ENCODE data around the gene NUCKS1. TPM values are rescaled to one million over a fixed set of nuclear protein-coding genes. Genes with fewer than 3 reads are reported as not detected.
A peak's percentile ranks its signal among the peaks of the same experiment; 100 is the strongest.

NUCKS1 gene
- total and polyA plus RNA-seq, 2 of the 8 experiments (the other 6 are each of a cell fraction or from before 2014, with no cell fraction given): 126 to 461 TPM

DNA sequence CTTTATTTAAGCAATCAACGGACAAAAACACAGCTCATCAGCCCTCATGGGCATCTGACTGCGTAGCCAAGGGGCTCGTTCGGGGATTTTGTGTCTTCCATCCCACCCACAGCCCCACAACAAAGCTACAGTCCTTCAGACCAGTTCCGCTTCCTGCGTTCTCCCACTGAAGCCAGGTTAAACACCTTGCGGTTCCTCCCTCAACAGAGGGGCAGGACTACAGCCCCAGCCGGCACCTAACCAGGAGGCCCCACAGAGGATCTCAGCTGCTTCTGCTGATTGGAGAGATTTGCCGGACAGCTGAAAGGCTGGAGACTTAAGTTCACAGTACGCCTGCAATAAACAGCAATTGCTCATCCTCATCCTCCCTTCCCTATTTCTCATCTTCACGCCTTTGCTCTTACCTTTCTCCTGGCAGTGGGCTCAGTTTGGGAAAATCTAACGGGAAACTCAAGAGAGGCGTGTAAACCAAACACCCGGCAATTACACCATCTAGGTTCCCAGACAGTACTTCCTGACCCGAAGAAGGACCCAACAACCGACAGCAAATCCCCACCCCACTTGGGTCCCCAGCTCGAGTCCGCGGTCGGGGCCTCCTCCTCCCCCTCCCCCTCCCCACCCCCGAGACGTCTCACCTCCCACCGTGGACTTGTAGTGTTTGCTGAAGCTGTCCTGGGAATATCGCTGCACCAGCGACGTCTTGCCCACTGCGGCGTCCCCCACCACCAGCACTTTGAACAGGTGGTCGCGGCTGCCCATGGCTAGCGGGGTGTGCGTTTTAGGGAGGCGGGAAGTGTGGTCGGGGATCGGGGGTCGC lies 24.4 kb upstream of the NUCKS1 start:
- no peak for FAIRE-seq
- WGBS, 2 experiments (ENCODE audit: extremely low coverage in 1 of 2, insufficient coverage in 1 of 2, insufficient read length in 1 of 2, insufficient replicate concordance in 2 of 2, low coverage in 1 of 2, low lambda C conversion rate in 2 of 2, missing lambda C conversion rate in 1 of 2): 16% methylated on average over 28 of the region's 36 CpGs; no CpG with 5 or more reads in 1 of the 2 experiments
- ChIA-PET POLR2A (ENCODE audit: partially characterized antibody) (interaction anchor here (1.1 to 2.5 kb wide), 4 partner anchors 9 to 25 kb away, joined by 4 to 12 read pairs (median 7); no protein-coding TSS in a partner anchor), CTCF (ENCODE audit: partially characterized antibody) (interaction anchor here (0.7 to 1.3 kb wide), 8 partner anchors 9 to 203 kb away, joined by 3 to 5 read pairs (median 3); no protein-coding TSS in a partner anchor)
- H2AFZ ChIP-seq (ENCODE audit: low read length): peak overlapping the region; percentile 73
- H4K20me1 ChIP-seq (replicated peaks in 1 of 2; ENCODE audit: control insufficient read depth in 1 of 2, insufficient read depth in 2 of 2, low read length in 2 of 2): no peaks in the 10 kb centered on the region
- no peak overlapping the region for H3K23ac ChIP-seq (ENCODE audit: insufficient read length)
- peak overlapping the region; percentile 28; the same call in 1 of the 2 replicates for H3K18ac ChIP-seq (ENCODE audit: extremely low read depth, low read length)
- H3K9me3 ChIP-seq (ENCODE audit: insufficient read depth in 2 of 2, low read depth in 1 of 2, low read length in 1 of 2): no peaks in the 10 kb centered on the region
- peak in 1 of 2 experiments; percentile 59 for DNase-seq (ENCODE audit: low read depth in 1 of 2, low spot score in 2 of 2)
- H2BK20ac ChIP-seq (ENCODE audit: low read length): no peak overlapping the region
- H3K4me2 ChIP-seq (ENCODE audit: insufficient read depth in 1 of 2, low read depth in 2 of 2, low read length in 2 of 2): peak overlapping the region; percentile 89 to 90
- H3K4me1 ChIP-seq (replicated peaks in 1 of 4; ENCODE audit: control insufficient read depth in 3 of 4, insufficient read depth in 4 of 4, low read length in 3 of 4): peaks cover 0 to 7% (median 5%) of the 10 kb centered on the region in 4 experiments; a peak in 4 of 7 replicates
- H2BK15ac ChIP-seq (ENCODE audit: low read length): no peak overlapping the region
- H3K9ac ChIP-seq (replicated peaks in 1 of 4; ENCODE audit: extremely low read depth in 1 of 4, low read depth in 3 of 4, low read length in 3 of 4): peak overlapping the region in 1 of 4 experiments; percentile 16; a peak in 2 of 7 replicates
- no peak overlapping the region for H2AK5ac ChIP-seq (ENCODE audit: low read depth, low read length)
- no peak overlapping the region for H3K27ac ChIP-seq (ENCODE audit: low read depth, low read length)
- no peak overlapping the region for H2BK12ac ChIP-seq (ENCODE audit: low read depth, low read length)
- no peak overlapping the region for H3K4ac ChIP-seq (replicated peaks; ENCODE audit: insufficient read length, low read depth, low read length)
- H3K56ac ChIP-seq (replicated peaks; ENCODE audit: insufficient read length, low read depth, low read length): no peak overlapping the region
- H3K36me3 ChIP-seq (ENCODE audit: control insufficient read depth in 2 of 4, insufficient read depth in 4 of 4, low read length in 3 of 4): no peaks in the 10 kb centered on the region
- no peaks in the 10 kb centered on the region for H3K79me2 ChIP-seq (ENCODE audit: control insufficient read depth in 1 of 2, insufficient read depth in 2 of 2, low read length in 2 of 2)
- H3K23me2 ChIP-seq (ENCODE audit: low read depth, low read length): peaks cover 6% of the 10 kb centered on the region
- 0 out of 2 replicates have a peak overlapping the region, but pooled peaks have one; percentile 81 for H4K8ac ChIP-seq (ENCODE audit: extremely low read depth, insufficient read depth, low read length)
- no peak overlapping the region for H3K14ac ChIP-seq (ENCODE audit: insufficient read length)
- no peaks in the 10 kb centered on the region for H3K79me1 ChIP-seq (ENCODE audit: low read depth, low read length)
- no peak overlapping the region for H2BK5ac ChIP-seq (ENCODE audit: low read depth, low read length)
- H3K4me3 ChIP-seq (ENCODE audit: extremely low read depth in 1 of 4, insufficient read depth in 2 of 4, low read depth in 3 of 4, low read length in 4 of 4): peak overlapping the region; percentile 66 to 84 (median 76)
- no peak overlapping the region for H2BK120ac ChIP-seq (replicated peaks; ENCODE audit: low read depth, low read length)
- H3K27me3 ChIP-seq (replicated peaks in 1 of 4; ENCODE audit: control insufficient read depth in 3 of 4, extremely low read depth in 1 of 4, insufficient read depth in 3 of 4, low read length in 3 of 4): peaks cover 2 to 11% (median 9%) of the 10 kb centered on the region in 4 experiments; a peak in 6 of 7 replicates
- no peak overlapping the region for H4K5ac ChIP-seq (ENCODE audit: insufficient read length, low read depth, low read length)
- H4K91ac ChIP-seq (replicated peaks; ENCODE audit: insufficient read length, low read length): no peak overlapping the region
- TF ChIP-seq KDM4A (IDR thresholded peaks at IDR 0.05; ENCODE audit: low read depth, low read length, severe bottlenecking): peak; percentile 92
- peak; percentile 56 for TF ChIP-seq EZH2 (IDR thresholded peaks at IDR 0.05; ENCODE audit: low read depth, low read length, severe bottlenecking)
- TF ChIP-seq SUZ12 (IDR thresholded peaks at IDR 0.05; ENCODE audit: low read length): peak; percentile 64; the same call in 1 of the 2 replicates
- no peak for TF ChIP-seq KDM1A (IDR thresholded peaks at IDR 0.05; ENCODE audit: borderline replicate concordance, low read length)
- TF ChIP-seq RBBP5 (IDR thresholded peaks at IDR 0.05; ENCODE audit: borderline replicate concordance, low read depth, low read length): 0 out of 2 replicates have a peak, but pooled peaks have one; percentile 22
- 0 out of 2 replicates have a peak, but pooled peaks have one; percentile 30 for TF ChIP-seq TBP (IDR thresholded peaks at IDR 0.05; ENCODE audit: low read depth, low read length)
- no peak for TF ChIP-seq ZNF274 (IDR thresholded peaks at IDR 0.05; ENCODE audit: borderline replicate concordance, extremely low read depth, low read length)
- TF ChIP-seq YY1 (IDR thresholded peaks at IDR 0.05; ENCODE audit: low read depth, low read length): no peak
- no peak for TF ChIP-seq SIRT6 (IDR thresholded peaks at IDR 0.05; ENCODE audit: low read length)
- TF ChIP-seq HDAC2 (IDR thresholded peaks at IDR 0.05; ENCODE audit: borderline replicate concordance in 1 of 2, low read depth in 2 of 2, low read length in 2 of 2): 0 out of 4 replicates have a peak, but pooled peaks of 1 of the 2 experiments have one; percentile 71
- TF ChIP-seq SP1 (IDR thresholded peaks at IDR 0.05; ENCODE audit: low read depth, low read length): no peak

Data from H1 (cell line).